GM23338 (cell line): ENCODE results near the gene MALRD1.
A peak's percentile ranks its signal among the peaks of the same experiment; 100 is the strongest.

Experiments used
- CREB1 ChIP-seq: fragments of 250-450 bp; sonication (Bioruptor Pico); IDR thresholded peaks from 2 replicates; pipeline ENCODE4 v1.5.0; 2020; ENCODE audit warnings: low read depth, mild to moderate bottlenecking, moderate library complexity
- EZH2 ChIP-seq: fragments of 200-600 bp; sonication (generic); IDR thresholded peaks from one replicate; pipeline ENCODE4 v1.8.0; 2017; ENCODE audit warnings: antibody characterized with exemption, mild to moderate bottlenecking, low read depth; ENCODE audit not compliant: unreplicated experiment
- EZH2phosphoT487 ChIP-seq: fragments of 200-600 bp; sonication (generic); IDR thresholded peaks from one replicate; pipeline ENCODE4 v1.8.1; 2018; ENCODE audit warnings: antibody characterized with exemption; ENCODE audit not compliant: unreplicated experiment
- JUNB ChIP-seq: IDR thresholded peaks from one replicate; pipeline ENCODE4 v1.6.1; 2016; ENCODE audit warnings: antibody characterized with exemption; ENCODE audit not compliant: unreplicated experiment
- NANOG ChIP-seq: IDR thresholded peaks from 2 replicates; pipeline ENCODE4 v1.6.1; 2016; ENCODE audit warnings: antibody characterized with exemption, borderline replicate concordance
- POLR2AphosphoS5 ChIP-seq: IDR thresholded peaks from 2 replicates; pipeline ENCODE4 v1.6.1; 2016; ENCODE audit warnings: antibody characterized with exemption, low read depth
- STAT1 ChIP-seq: IDR thresholded peaks from one replicate; pipeline ENCODE4 v1.6.1; 2016; ENCODE audit warnings: antibody characterized with exemption; ENCODE audit not compliant: unreplicated experiment
- ZNF114 ChIP-seq: fragments of 250-450 bp; sonication (Bioruptor Pico); IDR thresholded peaks from 2 replicates; pipeline ENCODE4 v1.5.0; 2020; ENCODE audit warnings: mild to moderate bottlenecking, moderate library complexity
- ZNF331 ChIP-seq: fragments of 250-450 bp; sonication (Bioruptor Pico); IDR thresholded peaks from 2 replicates; pipeline ENCODE4 v1.5.0; 2020; ENCODE audit warnings: low read depth, mild to moderate bottlenecking, moderate library complexity
- TF ChIP-seq, protein P1 (sequence below), 2 experiments: fragments of 200-600 bp in 1 of 2; sonication (generic) in 1 of 2; conservative IDR thresholded peaks; 2 replicates each; pipeline versions ENCODE4 v1.5.1 to v1.6.1; 2016 to 2017; ENCODE audit warnings: antibody characterized with exemption in 2 of 2, low read depth in 2 of 2, mild to moderate bottlenecking in 2 of 2, moderate library complexity in 1 of 2
- TF ChIP-seq, protein P2 (sequence below): fragments of 250-450 bp; sonication (Bioruptor Pico); IDR thresholded peaks from 2 replicates; pipeline ENCODE4 v1.5.0; 2020; ENCODE audit warnings: mild to moderate bottlenecking, moderate library complexity
- TF ChIP-seq, protein P3 (sequence below): IDR thresholded peaks from one replicate; pipeline ENCODE4 v1.6.1; 2018; ENCODE audit warnings: antibody characterized with exemption; ENCODE audit not compliant: unreplicated experiment

DNA sequence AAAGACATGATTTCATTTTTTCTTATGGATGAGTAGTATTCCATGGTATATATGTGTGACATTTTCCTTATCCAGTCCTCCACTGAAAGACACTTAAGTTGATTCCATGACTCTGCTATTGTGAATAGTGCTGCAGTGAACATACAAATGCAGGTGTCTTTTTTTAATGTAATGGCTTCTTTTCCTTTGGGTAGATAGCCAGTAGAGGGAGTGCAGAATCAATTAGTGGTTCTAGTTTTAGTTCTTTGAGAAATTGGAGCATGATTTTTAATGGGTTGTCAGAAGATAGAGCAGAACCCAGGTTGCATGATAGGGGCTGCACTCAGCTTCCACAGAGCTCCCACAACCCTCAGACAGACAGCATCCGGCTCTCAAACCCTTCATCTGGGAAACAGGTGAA is 614.7 kb downstream of the MALRD1 start:
- TF ChIP-seq, protein P1, sequence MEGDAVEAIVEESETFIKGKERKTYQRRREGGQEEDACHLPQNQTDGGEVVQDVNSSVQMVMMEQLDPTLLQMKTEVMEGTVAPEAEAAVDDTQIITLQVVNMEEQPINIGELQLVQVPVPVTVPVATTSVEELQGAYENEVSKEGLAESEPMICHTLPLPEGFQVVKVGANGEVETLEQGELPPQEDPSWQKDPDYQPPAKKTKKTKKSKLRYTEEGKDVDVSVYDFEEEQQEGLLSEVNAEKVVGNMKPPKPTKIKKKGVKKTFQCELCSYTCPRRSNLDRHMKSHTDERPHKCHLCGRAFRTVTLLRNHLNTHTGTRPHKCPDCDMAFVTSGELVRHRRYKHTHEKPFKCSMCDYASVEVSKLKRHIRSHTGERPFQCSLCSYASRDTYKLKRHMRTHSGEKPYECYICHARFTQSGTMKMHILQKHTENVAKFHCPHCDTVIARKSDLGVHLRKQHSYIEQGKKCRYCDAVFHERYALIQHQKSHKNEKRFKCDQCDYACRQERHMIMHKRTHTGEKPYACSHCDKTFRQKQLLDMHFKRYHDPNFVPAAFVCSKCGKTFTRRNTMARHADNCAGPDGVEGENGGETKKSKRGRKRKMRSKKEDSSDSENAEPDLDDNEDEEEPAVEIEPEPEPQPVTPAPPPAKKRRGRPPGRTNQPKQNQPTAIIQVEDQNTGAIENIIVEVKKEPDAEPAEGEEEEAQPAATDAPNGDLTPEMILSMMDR (conservative IDR thresholded peaks at IDR 0.05; ENCODE audit: low read depth in 2 of 2) = peak; percentile 51 to 53
- TF ChIP-seq CREB1 (no peak), EZH2 (no peak), POLR2AphosphoS5 (no peak), JUNB (no peak), EZH2phosphoT487 (no peak), ZNF114 (CRISPR knock-in tag) (no peak), ZNF331 (CRISPR knock-in tag) (no peak), NANOG (no peak), STAT1 (no peak)
- TF ChIP-seq, protein P2, sequence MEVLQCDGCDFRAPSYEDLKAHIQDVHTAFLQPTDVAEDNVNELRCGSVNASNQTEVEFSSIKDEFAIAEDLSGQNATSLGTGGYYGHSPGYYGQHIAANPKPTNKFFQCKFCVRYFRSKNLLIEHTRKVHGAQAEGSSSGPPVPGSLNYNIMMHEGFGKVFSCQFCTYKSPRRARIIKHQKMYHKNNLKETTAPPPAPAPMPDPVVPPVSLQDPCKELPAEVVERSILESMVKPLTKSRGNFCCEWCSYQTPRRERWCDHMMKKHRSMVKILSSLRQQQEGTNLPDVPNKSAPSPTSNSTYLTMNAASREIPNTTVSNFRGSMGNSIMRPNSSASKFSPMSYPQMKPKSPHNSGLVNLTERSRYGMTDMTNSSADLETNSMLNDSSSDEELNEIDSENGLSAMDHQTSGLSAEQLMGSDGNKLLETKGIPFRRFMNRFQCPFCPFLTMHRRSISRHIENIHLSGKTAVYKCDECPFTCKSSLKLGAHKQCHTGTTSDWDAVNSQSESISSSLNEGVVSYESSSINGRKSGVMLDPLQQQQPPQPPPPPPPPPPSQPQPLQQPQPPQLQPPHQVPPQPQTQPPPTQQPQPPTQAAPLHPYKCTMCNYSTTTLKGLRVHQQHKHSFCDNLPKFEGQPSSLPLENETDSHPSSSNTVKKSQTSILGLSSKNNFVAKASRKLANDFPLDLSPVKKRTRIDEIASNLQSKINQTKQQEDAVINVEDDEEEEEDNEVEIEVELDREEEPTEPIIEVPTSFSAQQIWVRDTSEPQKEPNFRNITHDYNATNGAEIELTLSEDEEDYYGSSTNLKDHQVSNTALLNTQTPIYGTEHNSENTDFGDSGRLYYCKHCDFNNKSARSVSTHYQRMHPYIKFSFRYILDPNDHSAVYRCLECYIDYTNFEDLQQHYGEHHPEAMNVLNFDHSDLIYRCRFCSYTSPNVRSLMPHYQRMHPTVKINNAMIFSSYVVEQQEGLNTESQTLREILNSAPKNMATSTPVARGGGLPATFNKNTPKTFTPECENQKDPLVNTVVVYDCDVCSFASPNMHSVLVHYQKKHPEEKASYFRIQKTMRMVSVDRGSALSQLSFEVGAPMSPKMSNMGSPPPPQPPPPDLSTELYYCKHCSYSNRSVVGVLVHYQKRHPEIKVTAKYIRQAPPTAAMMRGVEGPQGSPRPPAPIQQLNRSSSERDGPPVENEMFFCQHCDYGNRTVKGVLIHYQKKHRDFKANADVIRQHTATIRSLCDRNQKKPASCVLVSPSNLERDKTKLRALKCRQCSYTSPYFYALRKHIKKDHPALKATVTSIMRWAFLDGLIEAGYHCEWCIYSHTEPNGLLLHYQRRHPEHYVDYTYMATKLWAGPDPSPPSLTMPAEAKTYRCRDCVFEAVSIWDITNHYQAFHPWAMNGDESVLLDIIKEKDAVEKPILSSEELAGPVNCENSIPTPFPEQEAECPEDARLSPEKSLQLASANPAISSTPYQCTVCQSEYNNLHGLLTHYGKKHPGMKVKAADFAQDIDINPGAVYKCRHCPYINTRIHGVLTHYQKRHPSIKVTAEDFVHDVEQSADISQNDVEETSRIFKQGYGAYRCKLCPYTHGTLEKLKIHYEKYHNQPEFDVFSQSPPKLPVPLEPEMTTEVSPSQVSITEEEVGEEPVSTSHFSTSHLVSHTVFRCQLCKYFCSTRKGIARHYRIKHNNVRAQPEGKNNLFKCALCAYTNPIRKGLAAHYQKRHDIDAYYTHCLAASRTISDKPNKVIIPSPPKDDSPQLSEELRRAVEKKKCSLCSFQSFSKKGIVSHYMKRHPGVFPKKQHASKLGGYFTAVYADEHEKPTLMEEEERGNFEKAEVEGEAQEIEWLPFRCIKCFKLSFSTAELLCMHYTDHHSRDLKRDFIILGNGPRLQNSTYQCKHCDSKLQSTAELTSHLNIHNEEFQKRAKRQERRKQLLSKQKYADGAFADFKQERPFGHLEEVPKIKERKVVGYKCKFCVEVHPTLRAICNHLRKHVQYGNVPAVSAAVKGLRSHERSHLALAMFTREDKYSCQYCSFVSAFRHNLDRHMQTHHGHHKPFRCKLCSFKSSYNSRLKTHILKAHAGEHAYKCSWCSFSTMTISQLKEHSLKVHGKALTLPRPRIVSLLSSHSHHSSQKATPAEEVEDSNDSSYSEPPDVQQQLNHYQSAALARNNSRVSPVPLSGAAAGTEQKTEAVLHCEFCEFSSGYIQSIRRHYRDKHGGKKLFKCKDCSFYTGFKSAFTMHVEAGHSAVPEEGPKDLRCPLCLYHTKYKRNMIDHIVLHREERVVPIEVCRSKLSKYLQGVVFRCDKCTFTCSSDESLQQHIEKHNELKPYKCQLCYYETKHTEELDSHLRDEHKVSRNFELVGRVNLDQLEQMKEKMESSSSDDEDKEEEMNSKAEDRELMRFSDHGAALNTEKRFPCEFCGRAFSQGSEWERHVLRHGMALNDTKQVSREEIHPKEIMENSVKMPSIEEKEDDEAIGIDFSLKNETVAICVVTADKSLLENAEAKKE (CRISPR knock-in tag) = no peak
- TF ChIP-seq, protein P3, sequence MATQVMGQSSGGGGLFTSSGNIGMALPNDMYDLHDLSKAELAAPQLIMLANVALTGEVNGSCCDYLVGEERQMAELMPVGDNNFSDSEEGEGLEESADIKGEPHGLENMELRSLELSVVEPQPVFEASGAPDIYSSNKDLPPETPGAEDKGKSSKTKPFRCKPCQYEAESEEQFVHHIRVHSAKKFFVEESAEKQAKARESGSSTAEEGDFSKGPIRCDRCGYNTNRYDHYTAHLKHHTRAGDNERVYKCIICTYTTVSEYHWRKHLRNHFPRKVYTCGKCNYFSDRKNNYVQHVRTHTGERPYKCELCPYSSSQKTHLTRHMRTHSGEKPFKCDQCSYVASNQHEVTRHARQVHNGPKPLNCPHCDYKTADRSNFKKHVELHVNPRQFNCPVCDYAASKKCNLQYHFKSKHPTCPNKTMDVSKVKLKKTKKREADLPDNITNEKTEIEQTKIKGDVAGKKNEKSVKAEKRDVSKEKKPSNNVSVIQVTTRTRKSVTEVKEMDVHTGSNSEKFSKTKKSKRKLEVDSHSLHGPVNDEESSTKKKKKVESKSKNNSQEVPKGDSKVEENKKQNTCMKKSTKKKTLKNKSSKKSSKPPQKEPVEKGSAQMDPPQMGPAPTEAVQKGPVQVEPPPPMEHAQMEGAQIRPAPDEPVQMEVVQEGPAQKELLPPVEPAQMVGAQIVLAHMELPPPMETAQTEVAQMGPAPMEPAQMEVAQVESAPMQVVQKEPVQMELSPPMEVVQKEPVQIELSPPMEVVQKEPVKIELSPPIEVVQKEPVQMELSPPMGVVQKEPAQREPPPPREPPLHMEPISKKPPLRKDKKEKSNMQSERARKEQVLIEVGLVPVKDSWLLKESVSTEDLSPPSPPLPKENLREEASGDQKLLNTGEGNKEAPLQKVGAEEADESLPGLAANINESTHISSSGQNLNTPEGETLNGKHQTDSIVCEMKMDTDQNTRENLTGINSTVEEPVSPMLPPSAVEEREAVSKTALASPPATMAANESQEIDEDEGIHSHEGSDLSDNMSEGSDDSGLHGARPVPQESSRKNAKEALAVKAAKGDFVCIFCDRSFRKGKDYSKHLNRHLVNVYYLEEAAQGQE = no peak
